HG02642 (cell line): ENCODE measurements around the gene PHF21B.

Experiments
- ATAC-seq: cut with Tn5 transposase; IDR thresholded peaks from one replicate; pipeline ENCODE4 v1.9.1; 2021; ENCODE audit warnings: mild to moderate bottlenecking; ENCODE audit not compliant: unreplicated experiment, poor library complexity

PHF21B gene

DNA sequence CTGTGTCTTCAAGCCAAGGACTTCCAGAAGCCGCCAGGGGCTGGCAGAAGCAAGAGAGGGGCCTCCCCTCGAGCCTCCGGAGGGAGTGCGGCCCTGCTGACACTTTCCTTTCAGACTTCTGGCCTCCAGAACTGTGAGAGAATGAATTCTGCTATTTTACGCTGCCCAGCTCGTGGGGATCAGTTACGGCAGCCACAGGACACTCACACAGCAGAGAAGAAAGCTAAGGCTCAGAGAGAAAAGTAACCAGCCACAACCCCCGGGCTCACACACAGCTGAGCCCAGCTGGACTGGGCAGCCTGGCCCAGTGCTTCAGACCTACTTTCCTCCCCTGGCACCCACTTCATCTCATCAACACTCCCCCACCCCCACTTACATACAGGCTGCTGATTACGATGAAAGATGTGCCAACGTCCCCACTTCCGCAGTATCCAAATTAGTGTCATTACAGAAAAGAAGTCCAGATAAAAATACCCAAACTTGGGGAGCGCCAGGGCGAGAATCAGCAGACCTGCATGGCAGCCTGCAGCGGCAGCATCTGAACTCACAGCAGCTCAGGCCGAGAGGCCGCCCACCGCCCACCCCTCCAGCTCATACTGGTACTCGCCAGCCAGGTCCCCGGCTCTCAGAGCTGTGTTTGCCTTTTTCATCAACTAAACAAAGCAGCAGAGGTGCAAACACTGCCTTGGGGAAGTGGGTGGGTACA lies 15.3 kb downstream of the PHF21B start:
- ATAC-seq = no peak

DNA sequence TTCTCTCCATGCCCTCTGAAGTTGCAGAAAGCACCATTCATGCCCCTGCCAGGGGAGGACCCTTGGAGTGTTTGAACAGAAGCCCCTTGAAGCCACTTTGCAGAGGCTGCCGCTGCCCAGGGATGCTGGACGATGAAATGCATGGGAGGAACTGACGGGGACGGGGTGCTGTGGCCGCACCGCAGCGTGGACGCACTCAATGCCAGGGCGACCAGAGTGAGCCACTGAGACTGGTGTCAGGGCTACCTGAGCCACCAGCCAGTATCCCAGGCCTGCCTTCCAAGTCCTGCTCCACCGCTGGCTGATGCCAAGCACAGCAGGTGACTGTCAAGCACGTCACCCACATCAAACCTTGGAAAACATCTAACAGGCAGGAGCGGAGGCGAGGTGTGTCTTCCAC lies 17.6 kb downstream of the PHF21B start:
- no peak for ATAC-seq

GRCh38 chr22:44991218-44991617 lies 18.6 kb downstream of the PHF21B start:
- no peak for ATAC-seq

- ATAC-seq = no peak
These were observed 19.0 kb downstream of the PHF21B start for GRCh38 chr22:44990810-44991209.

GRCh38 chr22:44990328-44990727 lies 19.5 kb downstream of the PHF21B start:
- no peak for ATAC-seq

- ATAC-seq = no peak
These were observed 21.1 kb downstream of the PHF21B start for GRCh38 chr22:44988671-44989070.

GRCh38 chr22:44986926-44987325 lies 22.9 kb downstream of the PHF21B start:
- no peak for ATAC-seq

DNA sequence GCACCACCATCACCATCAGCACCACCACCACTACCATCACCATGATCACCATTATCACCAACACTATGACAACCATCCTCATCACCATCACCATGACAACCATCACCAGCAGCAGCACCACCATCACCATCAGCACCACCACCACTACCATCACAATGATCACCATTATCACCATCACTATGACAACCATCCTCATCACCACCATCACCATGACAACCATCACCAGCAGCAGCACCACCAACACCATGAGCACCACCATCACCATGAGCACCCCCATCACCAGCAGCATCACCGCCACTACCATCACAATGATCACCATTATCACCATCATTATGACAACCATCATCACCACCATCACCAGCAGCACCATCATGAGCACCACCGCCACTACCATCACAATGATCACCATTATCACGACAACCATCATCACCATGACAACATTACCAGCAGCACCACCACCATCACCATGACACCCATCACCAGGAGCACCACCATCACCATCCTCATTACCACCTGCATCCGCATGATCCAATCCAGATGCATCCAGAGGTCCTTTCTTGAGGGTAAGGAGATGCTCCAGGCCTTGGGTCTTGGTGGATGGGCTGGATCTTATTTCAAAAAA lies 23.8 kb downstream of the PHF21B start:
- no peak for ATAC-seq

DNA sequence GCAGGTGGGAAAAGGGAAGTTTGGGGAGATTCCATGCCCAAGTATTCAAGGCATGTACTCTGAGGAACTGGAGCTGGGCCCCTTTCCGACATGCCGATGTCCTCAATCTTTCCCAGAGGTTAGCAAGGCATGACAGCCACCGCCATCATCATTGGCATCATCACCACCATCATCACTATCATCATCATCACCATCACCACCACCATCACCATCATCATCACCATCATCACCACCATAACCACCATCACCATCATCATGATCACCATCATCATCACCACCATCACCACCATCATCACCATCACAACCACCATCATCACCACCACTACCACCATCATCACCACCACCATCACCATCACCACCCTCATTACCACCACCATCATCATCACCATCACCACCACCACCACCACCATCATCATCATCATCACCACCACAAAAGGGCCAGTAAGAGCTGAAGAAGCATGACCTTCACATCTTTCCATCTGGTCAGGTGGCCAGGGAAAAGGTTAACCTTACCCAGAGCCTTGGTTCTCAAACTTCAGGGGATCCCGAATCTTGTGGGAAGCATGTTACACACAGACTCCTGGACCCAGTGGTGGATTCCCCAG lies 25.8 kb downstream of the PHF21B start:
- no peak for ATAC-seq

- ATAC-seq = no peak
These were observed 27.4 kb downstream of the PHF21B start for GRCh38 chr22:44982445-44982844.

DNA sequence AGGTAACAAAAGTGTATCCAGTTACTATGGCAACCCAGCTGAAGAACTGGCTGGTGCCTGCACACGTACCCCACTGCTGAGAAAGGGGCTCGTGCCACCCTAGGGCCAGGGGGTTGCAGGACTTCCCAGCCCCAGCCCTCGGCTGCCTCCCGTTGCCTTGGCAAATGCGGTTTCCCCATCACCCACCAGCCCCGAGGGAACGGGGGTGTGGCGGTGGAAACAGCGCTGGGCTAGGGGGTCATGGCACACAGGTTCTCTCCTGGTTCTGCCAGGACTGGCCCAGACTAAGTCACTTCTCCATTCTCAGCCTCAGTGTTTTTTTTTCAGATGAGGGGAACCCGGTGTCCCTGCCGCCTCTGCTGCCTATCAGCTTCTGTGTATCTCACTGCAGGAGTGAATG lies 27.9 kb downstream of the PHF21B start:
- no peak for ATAC-seq

- no peak for ATAC-seq
These were observed 30.7 kb downstream of the PHF21B start for GRCh38 chr22:44979154-44979553.

- peak; percentile 46 for ATAC-seq
These were observed 34.2 kb downstream of the PHF21B start for GRCh38 chr22:44975427-44976262.

- ATAC-seq = no peak
These were observed 35.4 kb downstream of the PHF21B start for GRCh38 chr22:44974454-44974853.

DNA sequence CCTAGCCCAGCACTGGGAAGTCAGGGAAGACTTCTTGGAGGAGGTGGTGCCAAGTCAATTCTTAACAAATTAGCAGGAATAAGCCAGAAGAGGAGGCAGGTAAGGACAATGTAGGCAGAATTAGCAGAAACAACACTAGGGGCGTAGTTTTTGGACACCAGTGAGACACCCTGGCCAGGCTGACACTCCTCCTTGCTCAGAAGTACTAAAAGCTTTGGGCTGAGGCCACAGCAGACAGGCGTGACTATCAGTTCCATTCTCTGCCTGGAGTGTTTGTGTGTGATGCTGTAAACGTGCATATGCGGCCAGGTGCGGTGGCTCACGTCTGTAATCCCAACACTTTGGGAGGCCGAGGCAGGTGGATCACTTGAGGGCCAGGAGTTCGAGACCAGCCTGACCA lies 36.0 kb downstream of the PHF21B start:
- ATAC-seq = no peak

DNA sequence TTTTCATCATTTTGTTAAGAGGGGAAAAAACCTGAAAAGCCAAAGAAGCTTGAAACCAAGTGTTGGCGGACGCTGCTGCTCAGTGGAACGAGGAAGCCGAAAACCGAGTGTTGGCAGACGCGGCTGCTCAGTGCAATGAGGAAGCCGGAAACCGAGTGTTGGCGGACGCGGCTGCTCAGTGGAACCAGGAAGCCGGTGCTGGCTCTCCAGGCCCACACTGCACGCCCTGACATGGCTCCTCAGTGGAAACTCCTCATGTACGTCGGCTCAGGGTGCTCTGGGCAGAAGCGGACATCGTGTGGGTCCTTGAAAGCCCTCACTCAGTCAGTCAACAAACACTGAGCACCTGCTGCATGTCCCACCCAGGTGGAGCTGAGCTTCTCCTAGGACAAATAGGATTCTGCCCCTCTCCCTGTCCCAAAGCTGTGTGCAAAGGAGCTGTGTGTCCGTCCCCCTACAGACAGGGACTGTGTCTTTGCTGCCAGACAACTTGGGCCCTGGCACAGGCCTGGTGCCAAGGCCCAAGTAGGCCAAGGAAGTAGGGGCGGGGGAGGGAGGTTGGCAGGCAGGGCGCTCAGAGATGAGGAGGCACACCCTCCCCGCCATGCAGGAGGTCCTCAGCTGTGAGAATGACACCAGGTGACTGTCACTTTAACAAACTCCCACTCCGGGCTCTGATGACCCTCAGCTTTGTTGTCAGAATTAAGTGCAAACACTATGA lies 37.3 kb downstream of the PHF21B start:
- no peak for ATAC-seq

DNA sequence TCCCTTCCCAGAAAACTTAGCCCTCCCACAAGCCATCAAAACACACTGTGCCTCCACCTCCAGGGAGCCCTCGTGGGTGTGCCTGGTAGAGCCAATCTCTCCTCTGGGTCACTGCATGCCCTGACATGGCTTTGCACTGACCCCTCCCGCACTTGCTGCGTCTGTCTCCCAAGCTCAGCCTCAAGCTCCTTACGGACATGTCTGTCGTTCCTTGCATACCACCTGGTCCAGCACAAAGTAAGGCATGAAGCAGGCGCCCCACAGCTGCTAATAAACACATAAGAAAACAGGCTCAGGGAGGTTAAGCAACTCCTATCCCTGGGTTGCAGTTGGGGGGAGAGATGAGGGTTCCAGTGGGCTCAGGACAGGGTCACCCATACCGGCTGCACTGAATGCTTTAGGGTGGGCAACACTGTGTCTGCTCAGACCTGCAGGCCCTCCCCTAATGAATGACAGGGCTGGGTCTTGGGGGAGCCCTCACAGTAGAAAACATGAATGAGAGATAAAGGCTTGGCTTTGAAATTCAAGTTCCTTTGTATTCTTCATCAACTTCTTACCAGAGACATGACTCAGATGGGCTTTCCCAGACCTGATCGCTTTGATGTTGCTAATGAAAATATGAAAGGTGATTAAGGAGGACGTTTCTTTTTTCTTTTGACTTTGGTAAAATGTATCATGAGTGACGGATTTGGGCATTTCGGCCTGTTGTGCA lies 38.0 kb downstream of the PHF21B start:
- ATAC-seq = no peak

GRCh38 chr22:44970291-44970690 lies 39.5 kb downstream of the PHF21B start:
- ATAC-seq = no peak

- ATAC-seq = no peak
These were observed 40.0 kb downstream of the PHF21B start for GRCh38 chr22:44969817-44970216.

DNA sequence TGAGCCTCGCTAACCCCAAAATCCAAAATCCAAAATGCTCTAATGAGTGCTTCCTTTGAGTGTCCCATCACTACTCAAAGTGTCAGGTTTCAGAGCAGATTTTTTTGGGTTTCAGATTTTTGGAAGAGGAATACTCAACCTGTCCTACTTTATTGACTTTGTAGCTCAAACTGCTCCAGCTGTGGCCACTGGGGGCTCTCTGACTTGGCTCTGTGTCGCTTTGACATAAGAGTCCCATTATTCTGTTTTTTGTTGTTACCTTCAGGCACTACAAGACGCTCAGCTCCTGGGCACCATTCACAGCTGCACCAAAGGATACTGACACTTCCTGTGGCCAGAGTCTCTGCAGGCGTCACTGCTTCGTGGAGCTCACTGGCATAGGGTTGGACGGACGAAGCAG lies 41.1 kb downstream of the PHF21B start:
- no peak for ATAC-seq
